Breast epithelium (tissue), 4 donors: ENCODE data around the gene SPON1. TPM values are rescaled to one million over a fixed set of nuclear protein-coding genes. Genes with fewer than 3 reads are reported as not detected.

Experiments used
- DNase-seq, 2 donors: peaks; one replicate each; pipeline ENCODE4 v3.0.0-alpha.2; 2019; ENCODE audit warnings: low spot score in 2 of 2
- H3K27ac ChIP-seq, 2 donors: fragments of 200-600 bp; sonication (generic) in 1 of 2; one replicate each; pipeline ENCODE4 v1.5.1; 2016 to 2019; ENCODE audit warnings: mild to moderate bottlenecking in 1 of 2
- H3K27me3 ChIP-seq, 2 donors: fragments of 200-600 bp; sonication (generic) in 1 of 2; one replicate each; pipeline versions ENCODE4 v1.5.1 to v1.6.0; 2017 to 2019; ENCODE audit warnings: control low read depth in 1 of 2, mild to moderate bottlenecking in 1 of 2
- H3K36me3 ChIP-seq: fragments of 200-600 bp; one replicate; pipeline ENCODE4 v1.5.1; 2019
- H3K4me1 ChIP-seq, 2 donors: fragments of 200-600 bp; sonication (generic); one replicate each; pipeline ENCODE4 v1.5.1; 2016 to 2019; ENCODE audit warnings: control low read depth in 1 of 2
- H3K4me3 ChIP-seq, 3 donors: fragments of 200-600 bp; sonication (generic); 1 replicate in 2 of 3; 2 replicates in 1 of 3; pipeline ENCODE4 v1.5.1; 2016 to 2019; ENCODE audit warnings: mild to moderate bottlenecking in 3 of 3, moderate library complexity in 2 of 3
- H3K9me3 ChIP-seq, 2 donors: fragments of 200-600 bp; sonication (generic) in 1 of 2; one replicate each; pipeline ENCODE4 v1.5.1; 2016 to 2019; ENCODE audit warnings: control low read depth in 1 of 2
- POLR2A ChIP-seq: fragments of 450-650 bp; IDR thresholded peaks from one replicate; pipeline ENCODE4 v1.6.1; 2016; ENCODE audit warnings: antibody characterized with exemption, mild to moderate bottlenecking, moderate library complexity
- POLR2AphosphoS5 ChIP-seq, 3 donors: sonication (generic); formaldehyde crosslinking; IDR thresholded peaks; one replicate each; pipeline ENCODE4 v1.6.1; 2017; ENCODE audit warnings: antibody characterized with exemption in 3 of 3
- intact Hi-C: fragments of 100-400 bp; cut with DNase I; formaldehyde crosslinking; loops from one replicate; pipeline ENCODE4 v1.15.1; 2023; ENCODE audit warnings: low total_unique reads
- total RNA-seq, 3 donors: library from RNA; depleted of rRNA; stranded (reverse); fragments of >200 nt; gene quantifications; one replicate each; pipeline ENCODE4 v1.1.0, GENCODE V29; 2016
- TF ChIP-seq, protein P1 (sequence below), 3 donors: fragments of 450-650 bp; IDR thresholded peaks; one replicate each; pipeline ENCODE4 v1.5.1; 2016 to 2017; ENCODE audit warnings: antibody characterized with exemption in 3 of 3, mild to moderate bottlenecking in 3 of 3, moderate library complexity in 3 of 3

SPON1 gene
- total RNA-seq, 3 donors from 2014 or later: 30.1 to 133 (median 34.7) TPM

DNA sequence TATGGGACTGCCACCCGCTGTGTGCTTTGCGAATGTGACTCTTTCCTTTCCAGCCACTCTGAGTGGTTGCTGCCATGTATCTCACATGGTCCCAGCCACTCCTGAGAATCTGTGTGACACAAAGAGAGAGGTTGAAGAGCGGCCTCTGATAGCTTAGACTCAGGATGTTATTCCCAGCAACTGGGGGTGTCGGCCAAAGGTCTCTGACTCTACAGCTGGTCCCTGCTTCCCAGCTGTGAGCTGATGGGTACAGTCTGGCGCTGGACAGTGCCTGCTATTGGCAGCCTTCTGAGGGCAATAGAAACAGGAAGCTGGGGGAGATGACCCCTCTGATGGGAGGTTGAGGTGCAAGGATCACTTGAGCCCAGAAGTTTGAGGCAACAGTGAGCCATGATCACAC is 291.3 kb downstream of the SPON1 start:
- intact Hi-C loops: no loop called here

DNA sequence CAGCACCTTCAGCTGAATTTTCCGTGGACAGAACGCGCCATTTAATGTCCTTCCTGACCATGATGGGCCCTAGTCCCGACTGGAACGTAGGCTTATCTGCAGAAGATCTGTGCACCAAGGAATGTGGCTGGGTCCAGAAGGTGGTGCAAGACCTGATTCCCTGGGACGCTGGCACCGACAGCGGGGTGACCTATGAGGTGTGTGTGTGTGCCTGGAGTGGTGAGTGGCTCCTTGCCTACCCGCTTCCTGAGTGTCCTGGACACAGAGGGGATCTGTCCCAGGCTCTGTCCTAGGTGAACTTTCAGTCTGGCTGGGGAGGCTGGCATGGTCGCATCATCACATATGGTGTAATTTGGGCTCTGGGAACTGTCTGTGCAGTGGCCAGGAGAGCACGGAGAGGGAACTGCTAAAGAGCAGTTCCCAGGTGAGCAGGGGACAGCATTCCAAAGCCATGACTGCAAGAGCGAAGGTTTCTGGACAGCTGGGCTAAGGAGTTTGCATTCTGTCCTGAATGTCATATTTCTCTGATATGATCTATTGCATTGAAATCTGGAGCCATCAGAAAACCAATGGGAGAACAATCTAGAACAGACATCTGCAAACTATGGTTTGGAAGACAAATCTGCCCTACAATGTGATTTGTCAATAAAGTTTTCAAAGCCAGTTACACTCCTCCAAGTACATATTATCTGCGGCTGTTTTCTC is 292.2 kb downstream of the SPON1 start:
- intact Hi-C loops: no loop called here
- Histone ChIP-seq H3K36me3 (no peaks in the 10 kb centered on the region), H3K4me1 (no peaks in the 10 kb centered on the region), H3K27me3 (peaks cover 0 to 5% of the 10 kb centered on the region in 2 donors), H3K27ac (no peak overlapping the region), H3K4me3 (no peak overlapping the region), H3K9me3 (no peaks in the 10 kb centered on the region)
- no peak for DNase-seq
- TF ChIP-seq POLR2A (no peak), POLR2AphosphoS5 (IDR thresholded peaks at IDR 0.05) (no peak)
- TF ChIP-seq, protein P1, sequence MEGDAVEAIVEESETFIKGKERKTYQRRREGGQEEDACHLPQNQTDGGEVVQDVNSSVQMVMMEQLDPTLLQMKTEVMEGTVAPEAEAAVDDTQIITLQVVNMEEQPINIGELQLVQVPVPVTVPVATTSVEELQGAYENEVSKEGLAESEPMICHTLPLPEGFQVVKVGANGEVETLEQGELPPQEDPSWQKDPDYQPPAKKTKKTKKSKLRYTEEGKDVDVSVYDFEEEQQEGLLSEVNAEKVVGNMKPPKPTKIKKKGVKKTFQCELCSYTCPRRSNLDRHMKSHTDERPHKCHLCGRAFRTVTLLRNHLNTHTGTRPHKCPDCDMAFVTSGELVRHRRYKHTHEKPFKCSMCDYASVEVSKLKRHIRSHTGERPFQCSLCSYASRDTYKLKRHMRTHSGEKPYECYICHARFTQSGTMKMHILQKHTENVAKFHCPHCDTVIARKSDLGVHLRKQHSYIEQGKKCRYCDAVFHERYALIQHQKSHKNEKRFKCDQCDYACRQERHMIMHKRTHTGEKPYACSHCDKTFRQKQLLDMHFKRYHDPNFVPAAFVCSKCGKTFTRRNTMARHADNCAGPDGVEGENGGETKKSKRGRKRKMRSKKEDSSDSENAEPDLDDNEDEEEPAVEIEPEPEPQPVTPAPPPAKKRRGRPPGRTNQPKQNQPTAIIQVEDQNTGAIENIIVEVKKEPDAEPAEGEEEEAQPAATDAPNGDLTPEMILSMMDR (IDR thresholded peaks at IDR 0.05): no peak

More for the DNA sequence above, 291.3 kb downstream of the SPON1 start:
- DNase-seq: no peak
- H3K4me1 ChIP-seq: no peaks in the 10 kb centered on the region
- no peaks in the 10 kb centered on the region for H3K9me3 ChIP-seq
- peaks cover 0 to under 1% of the 10 kb centered on the region in 2 donors for H3K27me3 ChIP-seq
- TF ChIP-seq POLR2A (no peak), POLR2AphosphoS5 (IDR thresholded peaks at IDR 0.05) (no peak)
- TF ChIP-seq, protein P1 (IDR thresholded peaks at IDR 0.05): no peak
- no peak overlapping the region for H3K27ac ChIP-seq
- H3K36me3 ChIP-seq: no peaks in the 10 kb centered on the region
- no peak overlapping the region for H3K4me3 ChIP-seq

DNA sequence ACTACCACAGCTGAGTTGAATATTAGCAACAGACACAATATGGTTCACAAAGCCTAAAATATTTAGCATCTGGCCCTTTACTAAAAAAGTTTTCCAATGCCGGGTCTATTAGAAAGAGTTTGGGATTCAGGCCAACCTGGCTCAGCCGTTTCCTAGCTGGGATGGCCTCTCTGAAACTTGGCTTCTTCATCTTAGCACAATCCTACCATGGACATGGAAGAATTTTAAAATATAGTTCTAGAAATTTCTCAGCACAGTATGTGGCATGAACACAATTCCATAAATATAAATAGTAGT is 292.7 kb downstream of the SPON1 start:
- Histone ChIP-seq H3K36me3 (no peaks in the 10 kb centered on the region), H3K4me3 (no peak overlapping the region), H3K4me1 (no peaks in the 10 kb centered on the region), H3K9me3 (no peaks in the 10 kb centered on the region), H3K27me3 (peaks cover 0 to 5% of the 10 kb centered on the region in 2 donors), H3K27ac (no peak overlapping the region)
- intact Hi-C loops: no loop called here
- no peak for DNase-seq
- TF ChIP-seq POLR2A: no peak
- TF ChIP-seq POLR2AphosphoS5 (IDR thresholded peaks at IDR 0.05): no peak
- TF ChIP-seq, protein P1 (IDR thresholded peaks at IDR 0.05): no peak

DNA sequence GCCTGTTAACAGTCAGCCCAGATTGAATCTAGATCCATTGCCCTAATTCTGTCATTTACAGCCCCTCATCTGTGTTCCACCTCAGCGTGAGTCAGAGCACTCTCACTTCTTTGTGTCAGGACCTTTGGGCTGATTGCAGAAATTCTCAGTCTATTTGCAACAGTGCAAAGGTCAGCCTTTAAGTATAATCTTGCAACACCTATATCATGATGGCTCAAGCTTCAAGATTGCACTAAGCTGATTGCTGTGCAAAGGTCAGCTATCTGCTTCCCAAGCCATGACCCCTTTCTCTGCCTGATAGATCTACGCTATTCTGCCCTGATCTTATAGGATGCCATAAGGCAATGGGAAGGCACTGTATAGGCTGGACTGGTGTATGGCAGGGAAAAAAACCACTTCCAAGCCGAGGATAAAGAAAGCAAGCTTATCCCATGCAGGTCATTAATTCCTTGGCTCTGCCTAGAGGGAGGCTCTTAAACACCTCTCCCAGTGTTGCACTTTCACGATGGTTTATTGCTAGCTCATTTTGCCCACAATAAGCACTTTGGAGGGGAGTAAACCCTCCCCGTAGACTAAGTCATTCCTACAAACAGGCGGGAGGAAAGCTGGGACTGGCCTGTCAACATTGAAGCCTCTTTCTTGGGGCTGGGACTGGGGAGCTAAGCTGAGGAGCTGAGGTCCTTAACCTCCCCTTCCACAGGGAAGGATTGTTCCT is 295.9 kb downstream of the SPON1 start:
- no peaks in the 10 kb centered on the region for H3K9me3 ChIP-seq
- no peaks in the 10 kb centered on the region for H3K36me3 ChIP-seq
- no peak overlapping the region for H3K27ac ChIP-seq
- peaks cover 0 to 5% of the 10 kb centered on the region in 2 donors for H3K27me3 ChIP-seq
- TF ChIP-seq POLR2A: no peak
- TF ChIP-seq, protein P1 (IDR thresholded peaks at IDR 0.05): no peak
- no peak for TF ChIP-seq POLR2AphosphoS5 (IDR thresholded peaks at IDR 0.05)
- DNase-seq: no peak
- no peak overlapping the region for H3K4me3 ChIP-seq
- intact Hi-C loops: no loop called here
- H3K4me1 ChIP-seq: no peaks in the 10 kb centered on the region

DNA sequence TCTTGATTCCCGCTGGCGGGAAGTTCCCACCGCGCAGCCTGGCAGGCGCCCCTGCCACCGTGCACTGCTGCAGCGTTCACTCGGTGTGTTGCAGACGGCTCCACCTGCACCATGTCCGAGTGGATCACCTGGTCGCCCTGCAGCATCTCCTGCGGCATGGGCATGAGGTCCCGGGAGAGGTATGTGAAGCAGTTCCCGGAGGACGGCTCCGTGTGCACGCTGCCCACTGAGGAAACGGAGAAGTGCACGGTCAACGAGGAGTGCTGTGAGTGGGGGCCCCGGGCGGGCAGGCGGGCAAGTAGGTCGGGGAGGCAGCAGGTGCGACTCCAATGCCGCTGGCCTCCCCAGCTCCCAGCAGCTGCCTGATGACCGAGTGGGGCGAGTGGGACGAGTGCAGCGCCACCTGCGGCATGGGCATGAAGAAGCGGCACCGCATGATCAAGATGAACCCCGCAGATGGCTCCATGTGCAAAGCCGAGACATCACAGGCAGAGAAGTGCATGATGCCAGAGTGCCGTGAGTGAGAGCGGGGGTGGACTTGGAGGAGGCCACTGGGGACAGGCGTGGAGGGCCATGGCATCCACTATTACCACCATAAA is 296.8 kb downstream of the SPON1 start:
- intact Hi-C loops: no loop called here
- no peaks in the 10 kb centered on the region for H3K9me3 ChIP-seq
- no peak overlapping the region for H3K27ac ChIP-seq
- peaks cover 0 to 5% of the 10 kb centered on the region in 2 donors for H3K27me3 ChIP-seq
- no peak for DNase-seq
- TF ChIP-seq POLR2A (no peak), POLR2AphosphoS5 (IDR thresholded peaks at IDR 0.05) (no peak)
- TF ChIP-seq, protein P1 (IDR thresholded peaks at IDR 0.05): no peak
- H3K36me3 ChIP-seq: no peaks in the 10 kb centered on the region
- no peak overlapping the region for H3K4me3 ChIP-seq
- H3K4me1 ChIP-seq: no peaks in the 10 kb centered on the region
